ENCODE data around the gene SLC7A11.

DNA sequence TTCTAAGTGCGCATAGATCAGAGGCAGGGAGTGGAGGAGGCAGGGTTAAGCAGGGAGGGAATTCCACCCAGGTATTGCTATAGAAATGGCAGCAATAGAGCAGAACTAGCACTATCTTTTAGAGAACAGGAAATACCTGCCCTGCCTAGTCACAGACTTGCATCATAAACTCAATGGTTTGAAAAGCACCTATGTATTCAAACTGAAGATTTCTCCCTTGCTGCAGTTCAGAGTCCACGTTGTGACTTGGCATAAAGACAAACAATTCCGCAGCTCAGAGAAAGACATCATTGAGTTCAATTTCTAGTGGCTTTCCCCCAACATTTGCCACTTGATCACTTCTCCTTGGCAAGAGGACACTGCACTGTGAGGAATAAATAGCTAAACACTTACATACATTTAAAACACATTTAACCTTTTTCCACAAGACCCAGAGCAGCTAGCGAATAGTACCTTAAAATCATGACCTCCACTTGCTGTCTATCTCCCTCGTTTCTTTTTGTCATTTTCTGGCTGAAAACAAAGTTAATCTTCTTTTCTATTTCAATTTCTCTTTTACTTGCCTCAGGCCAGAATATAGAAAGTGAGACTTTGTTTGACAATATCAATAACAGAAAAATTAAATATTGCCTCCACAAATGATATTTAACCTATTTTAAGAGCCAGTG, 42.4 kb downstream of the SLC7A11 start:
- TF ChIP-seq, protein P1, sequence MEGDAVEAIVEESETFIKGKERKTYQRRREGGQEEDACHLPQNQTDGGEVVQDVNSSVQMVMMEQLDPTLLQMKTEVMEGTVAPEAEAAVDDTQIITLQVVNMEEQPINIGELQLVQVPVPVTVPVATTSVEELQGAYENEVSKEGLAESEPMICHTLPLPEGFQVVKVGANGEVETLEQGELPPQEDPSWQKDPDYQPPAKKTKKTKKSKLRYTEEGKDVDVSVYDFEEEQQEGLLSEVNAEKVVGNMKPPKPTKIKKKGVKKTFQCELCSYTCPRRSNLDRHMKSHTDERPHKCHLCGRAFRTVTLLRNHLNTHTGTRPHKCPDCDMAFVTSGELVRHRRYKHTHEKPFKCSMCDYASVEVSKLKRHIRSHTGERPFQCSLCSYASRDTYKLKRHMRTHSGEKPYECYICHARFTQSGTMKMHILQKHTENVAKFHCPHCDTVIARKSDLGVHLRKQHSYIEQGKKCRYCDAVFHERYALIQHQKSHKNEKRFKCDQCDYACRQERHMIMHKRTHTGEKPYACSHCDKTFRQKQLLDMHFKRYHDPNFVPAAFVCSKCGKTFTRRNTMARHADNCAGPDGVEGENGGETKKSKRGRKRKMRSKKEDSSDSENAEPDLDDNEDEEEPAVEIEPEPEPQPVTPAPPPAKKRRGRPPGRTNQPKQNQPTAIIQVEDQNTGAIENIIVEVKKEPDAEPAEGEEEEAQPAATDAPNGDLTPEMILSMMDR (IDR thresholded peaks at IDR 0.05): no peak
- no peak for TF ChIP-seq POLR2A (IDR thresholded peaks at IDR 0.05)

Measured in uterus (tissue), 2 donors.